22Rv1 (cell line): ENCODE measurements around the gene TC2N.
"Not testable (repeated sequence)": the region's sequence is repeated elsewhere in the genome, so short reads cannot be mapped to it uniquely, and the experiment has no call there.

ENCODE experiments used
- H3K27ac ChIP-seq: fragments of 450-650 bp; 2 replicates; pipeline ENCODE4 v1.5.1; 2017
- ZFX ChIP-seq: fragments of 450-650 bp; IDR thresholded peaks from 2 replicates; pipeline ENCODE4 v1.6.1; 2017; ENCODE audit warnings: antibody characterized with exemption, borderline replicate concordance
- TF ChIP-seq, protein P1 (sequence below): fragments of 450-650 bp; IDR thresholded peaks from 2 replicates; pipeline ENCODE4 v1.5.1; 2017; ENCODE audit warnings: mild to moderate bottlenecking

Gene TC2N

GRCh38 chr14:91903070-91903469, 35.7 kb upstream of the TC2N start:
- TF ChIP-seq, protein P1, sequence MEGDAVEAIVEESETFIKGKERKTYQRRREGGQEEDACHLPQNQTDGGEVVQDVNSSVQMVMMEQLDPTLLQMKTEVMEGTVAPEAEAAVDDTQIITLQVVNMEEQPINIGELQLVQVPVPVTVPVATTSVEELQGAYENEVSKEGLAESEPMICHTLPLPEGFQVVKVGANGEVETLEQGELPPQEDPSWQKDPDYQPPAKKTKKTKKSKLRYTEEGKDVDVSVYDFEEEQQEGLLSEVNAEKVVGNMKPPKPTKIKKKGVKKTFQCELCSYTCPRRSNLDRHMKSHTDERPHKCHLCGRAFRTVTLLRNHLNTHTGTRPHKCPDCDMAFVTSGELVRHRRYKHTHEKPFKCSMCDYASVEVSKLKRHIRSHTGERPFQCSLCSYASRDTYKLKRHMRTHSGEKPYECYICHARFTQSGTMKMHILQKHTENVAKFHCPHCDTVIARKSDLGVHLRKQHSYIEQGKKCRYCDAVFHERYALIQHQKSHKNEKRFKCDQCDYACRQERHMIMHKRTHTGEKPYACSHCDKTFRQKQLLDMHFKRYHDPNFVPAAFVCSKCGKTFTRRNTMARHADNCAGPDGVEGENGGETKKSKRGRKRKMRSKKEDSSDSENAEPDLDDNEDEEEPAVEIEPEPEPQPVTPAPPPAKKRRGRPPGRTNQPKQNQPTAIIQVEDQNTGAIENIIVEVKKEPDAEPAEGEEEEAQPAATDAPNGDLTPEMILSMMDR, result no peak
- no peak for TF ChIP-seq ZFX
- H3K27ac ChIP-seq, result no peak overlapping the region

DNA sequence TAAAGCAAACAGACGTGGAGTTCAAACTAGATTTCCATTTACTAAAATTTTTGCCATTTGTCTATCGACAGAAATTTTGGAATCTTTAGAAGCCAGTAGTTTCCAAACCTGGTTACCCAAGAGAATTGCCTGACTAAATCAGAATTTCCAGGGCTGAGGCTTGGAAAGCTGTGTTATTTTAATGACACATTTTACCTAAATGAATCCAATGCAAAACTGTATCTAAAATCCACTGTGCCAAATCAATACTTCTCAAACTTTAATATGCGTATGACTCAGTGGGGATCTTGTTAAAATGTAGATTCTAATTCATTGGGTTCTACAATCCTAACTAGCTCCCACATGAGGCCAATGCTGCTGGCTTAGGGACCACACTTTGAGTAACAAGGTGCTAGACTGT, 35.0 kb upstream of the TC2N start:
- no peak for TF ChIP-seq ZFX
- TF ChIP-seq, protein P1, result no peak
- H3K27ac ChIP-seq, result no peak overlapping the region

- no peak overlapping the region for H3K27ac ChIP-seq
- TF ChIP-seq, protein P1, result no peak
- no peak for TF ChIP-seq ZFX
Measured at GRCh38 chr14:91901449-91902226, 34.3 kb upstream of the TC2N start.

- TF ChIP-seq, protein P1, result no peak
- no peak for TF ChIP-seq ZFX
- no peak overlapping the region for H3K27ac ChIP-seq
Measured at GRCh38 chr14:91899806-91900205, 32.5 kb upstream of the TC2N start.

- TF ChIP-seq, protein P1, result peak; percentile 36
- TF ChIP-seq ZFX, result no peak
- no peak overlapping the region for H3K27ac ChIP-seq
Measured at GRCh38 chr14:91899213-91899612, 31.9 kb upstream of the TC2N start.

DNA sequence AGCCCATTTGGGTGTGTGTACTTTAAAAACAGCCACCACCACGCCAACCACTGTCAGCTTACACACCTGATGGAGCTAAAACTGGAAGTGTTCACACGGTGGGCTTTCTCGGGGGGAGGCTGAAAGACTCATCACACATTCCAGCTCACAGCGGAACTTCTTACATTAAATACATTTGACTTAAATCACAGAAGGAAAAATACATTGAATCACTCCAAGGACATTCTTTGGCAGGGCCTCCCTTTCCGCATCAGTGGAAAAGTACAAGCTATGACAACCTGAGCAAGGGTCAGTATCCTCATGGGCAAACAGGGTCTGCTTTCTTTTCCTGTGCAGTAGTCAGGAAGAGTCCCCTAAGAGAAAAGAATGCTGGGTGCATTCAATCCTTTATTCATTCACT, 31.0 kb upstream of the TC2N start:
- H3K27ac ChIP-seq, result no peak overlapping the region
- TF ChIP-seq, protein P1, result no peak
- no peak for TF ChIP-seq ZFX

DNA sequence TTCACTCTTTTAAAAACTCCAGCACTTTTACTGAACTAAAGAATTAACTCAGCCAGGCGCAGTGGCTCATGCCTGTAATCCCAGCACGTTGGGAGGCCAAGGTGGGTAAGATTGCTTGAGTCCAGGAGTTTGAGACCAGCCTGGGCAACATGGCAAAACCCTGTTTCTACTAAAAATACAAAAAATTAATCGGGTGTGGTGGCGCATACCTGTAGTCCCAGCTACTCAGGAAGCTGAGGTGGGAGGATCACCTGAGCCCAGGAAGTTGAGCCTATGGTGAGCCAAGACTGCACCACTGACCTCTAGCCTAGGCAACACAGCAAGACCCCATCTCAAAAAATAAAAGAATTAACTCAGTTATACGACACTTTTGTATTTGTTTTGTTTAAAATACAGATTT, 30.4 kb upstream of the TC2N start:
- H3K27ac ChIP-seq, result not testable (repeated sequence)
